ENCODE results near the gene CPEB1.

- TF ChIP-seq CTCF (IDR thresholded peaks at IDR 0.05) (no peak), POLR2AphosphoS5 (IDR thresholded peaks at IDR 0.05) (no peak), POLR2A (IDR thresholded peaks at IDR 0.05) (no peak)
Measured at GRCh38 chr15:82681371-82681770, 34.2 kb upstream of the CPEB1 start.

Data from suprapubic skin (tissue), 4 donors.